PC-9 (cell line): ENCODE results near the gene PQBP1. TPM values are rescaled to one million over a fixed set of nuclear protein-coding genes. Genes with fewer than 3 reads are reported as not detected.

Experiments
- BruUV-seq: library from RNA; stranded (reverse); fragments of 400-500 nt; replicated peaks from 2 replicates; lab custom pipeline; 2021; lab: Mats Ljungman, UMichigan
- CTCF ChIA-PET: fragments of 300-600 bp; sonication (Branson Sonifier 250); formaldehyde crosslinking; loops from one replicate; lab custom pipeline; 2022; ENCODE audit warnings: antibody characterized with exemption; lab: Charles Lee
- POLR2A ChIA-PET: fragments of 300-600 bp; sonication (Branson Sonifier 250); formaldehyde crosslinking; loops from one replicate; lab custom pipeline; 2022; ENCODE audit warnings: antibody characterized with exemption; ENCODE audit not compliant: unreplicated experiment; lab: Charles Lee
- DNase-seq, 2 experiments: peaks; one replicate each; pipeline versions ENCODE4 v3.0.0 to v3.0.0-alpha.2; 2015 to 2022; ENCODE audit warnings: mixed read lengths in 1 of 2
- H2AFZ ChIP-seq: fragments of 200-600 bp; sonication (generic); 2 replicates; pipeline ENCODE4 v1.8.1; 2017; ENCODE audit warnings: antibody characterized with exemption
- H3F3A ChIP-seq: fragments of 200-600 bp; sonication (generic); 2 replicates; pipeline ENCODE4 v1.8.1; 2017; ENCODE audit warnings: antibody characterized with exemption, mild to moderate bottlenecking, low read depth; ENCODE audit not compliant: insufficient read depth
- H3K27ac ChIP-seq: fragments of 200-600 bp; sonication (generic); 2 replicates; pipeline ENCODE4 v1.6.1; 2016; ENCODE audit warnings: mixed run types
- H3K27me3 ChIP-seq: fragments of 200-600 bp; sonication (generic); 2 replicates; pipeline ENCODE4 v1.6.1; 2016; ENCODE audit warnings: low read depth, mixed run types; ENCODE audit not compliant: insufficient read depth
- H3K36me3 ChIP-seq: fragments of 200-600 bp; sonication (generic); 2 replicates; pipeline ENCODE4 v1.6.1; 2016; ENCODE audit warnings: low read depth, mixed run types
- H3K4me1 ChIP-seq: fragments of 200-600 bp; sonication (generic); replicated peaks from 2 replicates; pipeline ENCODE4 v1.6.1; 2016; ENCODE audit warnings: mixed run types; ENCODE audit not compliant: insufficient read depth
- H3K4me2 ChIP-seq: fragments of 200-600 bp; sonication (generic); 2 replicates; pipeline ENCODE4 v1.6.1; 2017; ENCODE audit warnings: mixed run types
- H3K4me3 ChIP-seq: fragments of 200-600 bp; sonication (generic); 2 replicates; pipeline ENCODE4 v1.6.1; 2016; ENCODE audit warnings: mixed run types
- H3K79me2 ChIP-seq: fragments of 200-600 bp; sonication (generic); 2 replicates; pipeline ENCODE4 v1.6.1; 2017; ENCODE audit warnings: low read depth, mixed run types
- H3K9me2 ChIP-seq: fragments of 200-600 bp; sonication (generic); 2 replicates; pipeline ENCODE4 v1.8.1; 2017; ENCODE audit warnings: mild to moderate bottlenecking; ENCODE audit not compliant: insufficient read depth
- H3K9me3 ChIP-seq: fragments of 200-600 bp; sonication (generic); 2 replicates; pipeline ENCODE4 v1.8.1; 2016; ENCODE audit warnings: low read depth; ENCODE audit not compliant: insufficient read depth
- H4K20me1 ChIP-seq: fragments of 200-600 bp; sonication (generic); 2 replicates; pipeline ENCODE4 v1.8.1; 2017; ENCODE audit not compliant: insufficient read depth
- CTCF ChIP-seq: fragments of 200-600 bp; sonication (generic); conservative IDR thresholded peaks from 2 replicates; pipeline ENCODE4 v1.6.1; 2017; ENCODE audit warnings: mixed run types, antibody characterized with exemption, mild to moderate bottlenecking, moderate library complexity
- EZH2 ChIP-seq: fragments of 200-600 bp; sonication (generic); IDR thresholded peaks from 2 replicates; pipeline ENCODE4 v1.8.0; 2017; ENCODE audit warnings: antibody characterized with exemption, low read depth
- intact Hi-C: fragments of 100-400 bp; cut with micrococcal nuclease; formaldehyde crosslinking; loops from one replicate; pipeline ENCODE4 v1.10.0; 2022; ENCODE audit not compliant: unreplicated experiment
- total RNA-seq: library from RNA; stranded (reverse); gene quantifications from 2 replicates; pipeline ENCODE4 v1.2.3, GENCODE V29; 2021

The PQBP1 gene
- total RNA-seq, 1 experiment from 2014 or later, result 36.4 TPM

- intact Hi-C loops, result no loop called here
- CTCF ChIA-PET, result interaction anchor here (0.5 to 0.6 kb wide), 2 partner anchors 47 to 91 kb away, joined by 5 to 16 read pairs; partner anchors contain the start of gene GRIPAP1
- peak within 1 kb of the TSS; percentile 64 for H2AFZ ChIP-seq
Measured at GRCh38 chrX:48911412-48912182, 13.9 kb downstream of the PQBP1 start, which contains the start of gene SLC35A2. Gene SLC35A2 (minus strand): TSS chrX:48911646. CDS start chrX:48911636, 10 bp downstream.

GRCh38 chrX:48913605-48914366 lies 16.1 kb downstream of the PQBP1 start:
- no peak overlapping the region for H2AFZ ChIP-seq
- no peak overlapping the region for H3K27ac ChIP-seq
- H3K4me3 ChIP-seq, result no peak overlapping the region
- ChIA-PET CTCF (no interaction called here), POLR2A (no interaction called here)
- H3K9me3 ChIP-seq, result no peaks in the 10 kb centered on the region
- no peaks in the 10 kb centered on the region for H3K9me2 ChIP-seq
- no peak for DNase-seq
- peaks cover 13% of the 10 kb centered on the region for H3K79me2 ChIP-seq
- no peaks in the 10 kb centered on the region for H3F3A ChIP-seq
- BruUV-seq, result no TSS peak
- H3K27me3 ChIP-seq, result no peaks in the 10 kb centered on the region
- H3K4me2 ChIP-seq, result no peak overlapping the region
- no peaks in the 10 kb centered on the region for H4K20me1 ChIP-seq
- TF ChIP-seq EZH2 (no peak), CTCF (no peak)
- H3K36me3 ChIP-seq, result no peaks in the 10 kb centered on the region
- no peaks in the 10 kb centered on the region for H3K4me1 ChIP-seq
- intact Hi-C loops, result no loop called here

More at GRCh38 chrX:48911412-48912182, 13.9 kb downstream of the PQBP1 start, which contains the start of gene SLC35A2:
- peaks cover 13% of the 10 kb centered on the region for H3K79me2 ChIP-seq
- H3K4me2 ChIP-seq, result peak within 1 kb of the TSS; percentile 72
- no peaks in the 10 kb centered on the region for H3K9me3 ChIP-seq
- POLR2A ChIA-PET, result interaction anchor here (0.5 to 1.0 kb wide), 3 partner anchors 110 to 176 kb away, joined by 3 to 8 read pairs (median 3); partner anchors contain the start of gene HDAC6
- H3K27me3 ChIP-seq, result no peaks in the 10 kb centered on the region
- TSS peak; percentile 13 for BruUV-seq
- H3K9me2 ChIP-seq, result no peaks in the 10 kb centered on the region
- H3K27ac ChIP-seq, result peak within 1 kb of the TSS; percentile 68
- peak; percentile 66 to 77 for DNase-seq
- no peaks in the 10 kb centered on the region for H4K20me1 ChIP-seq
- H3K4me1 ChIP-seq, result no peaks in the 10 kb centered on the region
- H3K36me3 ChIP-seq, result no peaks in the 10 kb centered on the region
- peak within 1 kb of the TSS; percentile 62 for H3K4me3 ChIP-seq
- no peak for TF ChIP-seq EZH2
- TF ChIP-seq CTCF, result no peak
- no peaks in the 10 kb centered on the region for H3F3A ChIP-seq
